A204.1 (cell line): ENCODE data around the gene RAB6B.

ENCODE experiments used
- FAIRE-seq: peaks from 2 replicates; lab custom pipeline; 2012; peaks lifted over from hg19 to GRCh38; lab: Jason Lieb, UNC

The RAB6B gene

DNA sequence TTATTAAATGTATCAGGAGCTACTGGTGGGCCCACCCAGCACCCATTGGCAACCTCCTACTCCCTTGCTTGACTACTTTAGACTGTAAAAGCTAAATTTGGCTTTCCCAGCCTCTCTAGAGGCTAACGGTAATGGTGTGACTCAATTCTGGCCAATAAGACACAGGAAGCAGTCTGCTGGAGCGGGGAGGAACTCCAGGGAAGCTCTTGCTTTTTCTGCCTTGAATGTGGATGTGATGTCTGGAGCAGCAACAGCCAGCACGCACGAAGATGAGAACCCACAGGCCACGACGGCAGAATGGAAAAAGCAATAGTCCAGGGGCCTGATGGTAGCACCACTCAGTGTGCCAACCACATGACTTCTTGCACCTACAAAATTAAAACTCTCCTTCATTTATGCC, 39.9 kb downstream of the RAB6B start:
- no peak for FAIRE-seq

GRCh38 chr3:133855002-133855370, 40.7 kb downstream of the RAB6B start:
- no peak for FAIRE-seq

GRCh38 chr3:133854264-133855001, 41.2 kb downstream of the RAB6B start:
- FAIRE-seq = no peak

GRCh38 chr3:133853925-133854227, 41.8 kb downstream of the RAB6B start:
- FAIRE-seq = no peak

DNA sequence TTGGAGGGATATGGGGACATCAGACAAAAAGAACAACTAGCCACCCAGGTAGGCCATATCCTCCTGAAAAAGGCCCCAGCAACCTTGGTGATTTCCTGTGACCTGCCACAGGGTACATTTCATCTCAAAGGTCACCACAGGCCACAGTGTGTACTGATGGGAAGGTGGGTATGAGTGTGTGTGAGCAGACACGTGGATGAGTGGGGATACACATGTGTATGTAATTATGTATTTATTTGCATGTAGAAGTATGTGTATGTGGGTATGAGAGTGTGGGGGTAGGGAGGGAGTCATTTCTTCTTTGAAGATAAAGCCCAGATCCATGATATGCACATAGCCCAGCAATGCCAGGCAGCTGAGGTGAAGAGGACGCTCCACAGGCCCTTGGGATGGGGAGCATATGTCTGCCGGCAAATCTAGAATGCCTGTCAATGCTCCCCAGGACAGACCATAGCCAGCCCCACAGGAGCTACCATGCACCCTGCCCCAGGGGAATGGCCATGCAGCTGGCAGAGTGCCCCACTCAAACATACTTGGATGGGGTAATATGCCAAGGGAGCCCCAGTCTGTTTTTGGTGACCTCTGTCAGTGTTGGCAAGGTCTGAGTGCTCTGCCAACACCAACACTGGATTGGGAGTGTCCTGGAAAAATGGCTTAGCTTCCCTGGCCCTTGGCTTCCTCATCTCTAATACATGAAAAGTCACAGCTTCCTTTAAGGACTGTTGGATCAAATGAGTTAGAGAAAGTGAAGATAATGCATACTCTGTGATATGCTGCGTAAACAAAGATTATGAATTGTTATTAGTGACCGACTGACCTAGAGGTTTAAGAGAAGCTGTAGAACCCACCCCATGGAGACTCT, 42.4 kb downstream of the RAB6B start:
- no peak for FAIRE-seq

- FAIRE-seq = no peak
These were observed 43.8 kb downstream of the RAB6B start for GRCh38 chr3:133851931-133852330.

DNA sequence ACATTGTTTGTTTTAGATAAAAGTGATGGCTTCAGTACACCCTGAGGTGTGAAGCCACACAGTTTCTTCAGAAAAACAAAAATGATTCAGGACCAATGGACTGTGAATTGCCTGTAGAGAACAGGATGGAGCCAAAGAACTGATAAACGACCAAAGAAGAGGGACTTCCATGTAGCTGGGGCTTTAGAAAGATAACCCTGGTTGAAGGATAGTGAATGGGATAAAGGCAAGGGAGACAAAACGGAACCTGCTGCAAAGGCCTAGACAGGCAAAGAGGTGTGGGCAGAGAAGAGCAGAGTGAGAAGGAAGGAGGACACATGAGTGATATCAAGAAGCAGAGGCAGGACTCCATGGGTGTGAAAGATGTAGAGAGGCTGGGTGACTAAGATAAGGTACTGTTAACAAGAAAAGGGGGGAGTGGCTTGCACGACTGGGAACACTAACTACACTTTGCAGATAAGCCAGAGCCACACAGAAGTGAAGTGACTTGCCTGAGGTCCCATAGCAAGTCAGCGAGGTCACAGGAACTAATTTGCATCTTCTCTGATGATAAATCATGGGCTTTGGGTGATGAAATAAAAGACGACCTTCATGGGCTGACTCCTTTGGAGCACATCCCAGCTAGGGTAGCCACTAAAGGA, 44.3 kb downstream of the RAB6B start:
- FAIRE-seq = no peak

GRCh38 chr3:133850034-133850433, 45.6 kb downstream of the RAB6B start:
- FAIRE-seq = no peak

DNA sequence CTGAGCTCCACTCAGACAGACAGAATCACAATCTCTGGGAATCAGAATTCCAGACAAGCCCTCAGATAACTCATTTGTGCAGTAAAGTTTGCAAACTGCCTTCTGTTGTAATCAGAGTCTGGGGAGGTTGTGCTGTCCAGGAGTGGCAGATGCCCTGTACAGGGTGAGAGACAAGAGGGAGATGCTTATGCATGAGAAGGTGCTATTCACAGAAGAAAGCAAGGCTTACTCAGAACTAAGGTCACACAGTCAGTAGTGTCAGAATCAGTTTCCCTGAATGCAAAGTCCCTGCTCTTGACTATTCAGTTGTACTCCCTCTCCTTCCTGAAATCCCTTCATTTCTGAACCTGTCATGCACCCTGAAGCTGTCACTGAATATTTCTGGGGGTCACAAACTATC, 46.3 kb downstream of the RAB6B start:
- FAIRE-seq = no peak

DNA sequence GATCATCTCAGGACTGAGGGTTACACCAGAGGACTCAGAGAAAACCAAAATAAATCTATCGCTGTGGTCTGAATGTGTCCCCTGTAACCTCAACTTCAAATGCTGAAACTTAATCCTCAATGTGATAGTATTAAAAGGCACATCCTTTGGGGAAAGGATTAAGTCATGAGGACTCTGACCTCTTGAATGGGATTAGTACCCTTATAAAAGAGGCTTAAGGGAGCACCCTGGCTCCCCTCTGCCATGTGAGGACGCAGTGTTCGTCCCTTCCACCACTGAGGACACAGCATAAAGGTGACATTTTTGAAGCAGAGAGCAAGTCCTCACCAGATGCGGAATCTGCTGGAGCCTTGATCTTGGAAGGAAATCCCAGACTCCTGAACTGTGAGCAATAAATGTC, 50.6 kb downstream of the RAB6B start:
- no peak for FAIRE-seq

GRCh38 chr3:133843634-133844033, 52.0 kb downstream of the RAB6B start:
- no peak for FAIRE-seq

- FAIRE-seq = no peak
These were observed 53.5 kb downstream of the RAB6B start for GRCh38 chr3:133842158-133842557.

- no peak for FAIRE-seq
These were observed 54.5 kb downstream of the RAB6B start for GRCh38 chr3:133841196-133841595.

GRCh38 chr3:133840767-133841166, 54.9 kb downstream of the RAB6B start:
- no peak for FAIRE-seq

DNA sequence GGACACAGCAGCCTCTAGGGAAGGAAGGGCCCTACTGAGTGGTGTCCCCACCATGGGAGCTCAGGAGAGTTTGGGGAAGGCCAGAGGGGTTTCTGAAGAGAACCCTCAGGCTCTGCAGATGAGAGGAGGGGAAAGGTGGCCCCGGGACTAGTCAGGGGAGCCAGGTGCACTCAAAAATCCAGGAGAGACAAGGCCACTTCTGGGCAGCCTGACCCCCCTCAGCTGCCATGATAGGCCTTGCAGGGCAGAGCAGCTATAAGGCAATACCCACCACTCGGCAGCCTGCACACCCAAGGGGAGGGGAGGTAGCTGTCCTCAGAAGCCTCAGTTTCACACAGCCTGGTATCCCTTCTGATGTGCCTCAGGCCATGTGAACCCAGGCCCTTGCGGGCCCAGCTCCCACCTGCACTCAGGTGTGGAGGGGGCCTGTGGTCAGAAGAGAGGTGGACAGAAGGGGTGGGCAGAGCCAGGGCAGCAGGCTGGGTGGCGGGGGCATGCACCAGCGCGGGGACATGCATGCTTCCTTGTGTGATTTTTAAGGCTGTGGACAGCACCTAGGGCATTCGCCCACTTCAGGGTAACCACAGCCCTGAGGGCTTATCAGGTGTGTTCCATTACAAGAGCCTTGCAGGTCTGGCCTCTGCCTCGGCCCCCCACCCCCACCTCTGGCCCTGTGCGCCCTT, 55.5 kb downstream of the RAB6B start:
- no peak for FAIRE-seq

DNA sequence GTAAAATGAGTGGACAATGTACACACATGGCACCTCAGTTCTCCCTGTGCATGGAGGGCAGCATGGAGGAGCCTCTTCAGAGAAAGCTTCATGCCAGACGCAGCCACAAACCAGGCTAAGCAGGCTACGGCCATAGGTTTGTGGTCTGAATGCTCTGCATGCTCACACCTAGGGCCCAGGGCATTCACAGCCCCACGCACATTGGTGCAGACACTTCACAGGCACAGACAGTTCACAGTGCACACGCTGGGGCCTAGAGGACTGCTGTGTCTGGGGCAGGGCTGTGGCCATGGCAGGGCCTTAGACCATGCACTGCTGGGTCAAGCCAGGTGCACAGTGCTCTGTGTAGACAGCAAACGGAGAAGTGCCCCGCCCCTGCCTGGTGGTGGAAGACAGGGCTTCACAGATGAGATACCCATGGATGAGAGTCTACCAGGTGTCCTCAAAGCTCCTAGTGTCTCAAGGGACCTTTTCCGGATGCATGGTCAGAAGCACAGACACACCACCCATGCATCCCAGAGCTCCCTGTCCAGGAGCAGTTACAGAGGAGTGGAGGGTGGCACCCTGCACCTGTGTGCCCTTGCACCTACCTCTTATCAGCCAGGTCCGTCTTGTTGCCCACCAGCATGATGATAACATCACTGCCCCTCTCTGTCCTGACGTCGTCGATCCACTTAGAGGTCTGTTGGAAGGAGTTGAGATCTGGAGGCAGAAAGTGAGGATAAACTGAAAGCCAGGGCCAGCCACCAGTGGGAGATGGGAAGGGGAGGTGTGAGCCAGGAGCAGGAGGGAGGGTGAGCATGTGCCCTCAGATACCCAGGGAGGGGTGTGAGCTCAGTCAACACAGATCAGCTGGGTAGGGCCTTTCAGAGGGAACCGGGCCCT, 56.5 kb downstream of the RAB6B start:
- FAIRE-seq = no peak

GRCh38 chr3:133838296-133838789, 57.3 kb downstream of the RAB6B start:
- no peak for FAIRE-seq

DNA sequence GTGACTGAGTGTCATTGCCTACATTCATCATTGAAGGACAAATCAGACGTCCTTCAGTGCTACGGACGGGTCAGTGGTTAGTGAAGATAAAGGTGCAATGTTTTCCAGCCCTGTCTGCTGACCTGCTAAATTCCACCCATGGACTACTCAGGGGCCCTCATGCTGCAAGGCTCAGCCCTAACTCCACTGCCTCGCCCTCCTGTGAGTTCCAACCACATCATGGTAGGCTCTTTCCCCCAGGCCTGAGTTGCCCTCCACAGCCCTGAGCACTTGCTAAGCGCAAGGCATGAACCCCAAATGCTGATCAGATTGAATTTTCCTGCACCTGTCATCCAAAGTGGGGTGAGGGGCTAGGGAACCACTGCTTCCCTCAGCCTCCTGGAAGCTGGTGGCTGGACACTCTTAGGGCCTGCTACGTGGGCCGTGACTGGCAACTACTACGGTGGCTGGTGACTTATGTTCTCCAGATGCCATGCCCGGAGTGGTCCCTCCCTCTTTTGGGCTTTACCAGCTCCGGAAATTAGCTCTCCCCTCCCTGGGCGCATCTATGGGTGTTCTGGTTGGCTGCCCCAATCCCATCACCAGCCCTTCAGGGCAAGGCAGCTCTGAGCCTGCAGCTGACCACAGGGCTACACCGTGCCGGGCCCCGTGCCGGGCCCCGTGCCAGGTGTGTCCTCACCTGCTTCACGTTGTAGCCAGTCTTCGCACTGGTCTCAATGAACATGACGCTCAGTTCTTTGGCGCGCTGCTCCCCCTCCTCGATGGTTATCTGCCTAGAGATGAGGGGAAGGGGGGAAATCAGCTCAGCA, 58.0 kb downstream of the RAB6B start:
- FAIRE-seq = no peak

DNA sequence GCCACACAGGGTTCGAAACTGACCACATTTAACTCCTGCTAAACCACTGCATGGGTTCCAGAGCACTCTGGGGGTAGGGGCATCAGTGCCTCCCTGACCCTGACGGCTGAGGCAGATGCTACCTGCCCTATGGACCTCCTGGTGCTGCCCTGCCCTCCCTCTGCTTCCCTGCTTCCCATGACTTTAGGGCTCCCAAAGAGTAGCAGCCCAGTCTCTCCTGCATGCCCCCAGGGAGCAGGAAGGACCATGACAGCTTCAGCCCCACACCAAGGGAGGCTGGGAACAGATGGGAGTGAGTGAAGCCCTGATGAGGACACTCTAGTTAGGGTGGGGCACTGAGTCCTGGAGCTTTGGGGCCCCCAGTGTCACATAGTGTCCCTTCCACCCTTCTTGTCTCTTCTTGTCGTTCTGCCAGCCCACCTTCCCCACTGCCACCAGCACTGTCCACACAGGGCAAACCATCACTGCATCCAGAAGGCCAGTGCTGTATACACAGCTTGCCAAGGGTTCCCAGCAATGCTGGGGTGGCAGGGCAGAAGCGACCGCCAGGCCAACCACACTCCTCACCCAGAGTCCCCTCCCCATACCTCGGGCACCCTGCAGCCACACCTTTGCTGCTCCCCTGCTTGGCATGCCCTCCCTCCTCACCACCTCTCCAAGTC, 59.1 kb downstream of the RAB6B start:
- no peak for FAIRE-seq

- no peak for FAIRE-seq
These were observed 59.7 kb downstream of the RAB6B start for GRCh38 chr3:133835961-133836360.
